Tibial nerve (tissue), 4 donors: ENCODE data around the gene PRUNE2. TPM values are rescaled to one million over a fixed set of nuclear protein-coding genes. Genes with fewer than 3 reads are reported as not detected.

Source experiments
- DNase-seq, 2 donors: peaks; one replicate each; pipeline ENCODE4 v3.0.0-alpha.2; 2019; ENCODE audit warnings: low spot score in 2 of 2
- H3K27ac ChIP-seq, 4 donors: fragments of 200-600 bp; sonication (generic) in 3 of 4; one replicate each; pipeline ENCODE4 v1.5.1; 2017 to 2019; ENCODE audit warnings: mild to moderate bottlenecking in 1 of 4
- H3K27me3 ChIP-seq, 2 donors: fragments of 200-600 bp; sonication (generic) in 1 of 2; one replicate each; pipeline versions ENCODE4 v1.5.1 to v1.6.0; 2017 to 2019
- H3K36me3 ChIP-seq, 3 donors: fragments of 200-600 bp; sonication (generic); one replicate each; pipeline ENCODE4 v1.5.1; 2018 to 2019
- H3K4me1 ChIP-seq, 4 donors: fragments of 200-600 bp; sonication (generic) in 3 of 4; one replicate each; pipeline ENCODE4 v1.5.1; 2017 to 2019
- H3K4me3 ChIP-seq, 4 donors: fragments of 200-600 bp; sonication (generic) in 3 of 4; one replicate each; pipeline ENCODE4 v1.5.1; 2017 to 2019; ENCODE audit warnings: mild to moderate bottlenecking in 1 of 4, moderate library complexity in 1 of 4
- H3K9me3 ChIP-seq, 4 donors: fragments of 200-600 bp; sonication (generic) in 3 of 4; one replicate each; pipeline ENCODE4 v1.5.1; 2017 to 2019
- CTCF ChIP-seq, 5 experiments: fragments of 200-600 bp in 3 of 5; fragments of 450-650 bp in 2 of 5; sonication (generic) in 3 of 5; IDR thresholded peaks; one replicate each; pipeline ENCODE4 v1.5.1; 2016 to 2019; ENCODE audit warnings: antibody characterized with exemption in 5 of 5, mild to moderate bottlenecking in 3 of 5, moderate library complexity in 2 of 5
- EP300 ChIP-seq, 2 donors: sonication (generic); formaldehyde crosslinking; IDR thresholded peaks; one replicate each; pipeline ENCODE4 v1.6.1; 2017; ENCODE audit warnings: antibody characterized with exemption in 2 of 2, mild to moderate bottlenecking in 1 of 2
- POLR2A ChIP-seq, 2 donors: fragments of 450-650 bp; IDR thresholded peaks; one replicate each; pipeline ENCODE4 v1.6.1; 2017; ENCODE audit warnings: antibody characterized with exemption in 2 of 2, mild to moderate bottlenecking in 2 of 2, moderate library complexity in 2 of 2
- WGBS, 2 donors: methylation state at CpG; one replicate each; pipeline ENCODE4 v1.1.5; 2018; 5-methylcytosine and 5-hydroxymethylcytosine counted together
- total RNA-seq, 4 donors: library from RNA; depleted of rRNA; stranded (reverse); fragments of >200 nt; gene quantifications; one replicate each; pipeline ENCODE4 v1.1.0, GENCODE V29; 2016

Gene PRUNE2
- total RNA-seq, 4 donors from 2014 or later: 23.2 to 50.4 (median 24.2) TPM

DNA sequence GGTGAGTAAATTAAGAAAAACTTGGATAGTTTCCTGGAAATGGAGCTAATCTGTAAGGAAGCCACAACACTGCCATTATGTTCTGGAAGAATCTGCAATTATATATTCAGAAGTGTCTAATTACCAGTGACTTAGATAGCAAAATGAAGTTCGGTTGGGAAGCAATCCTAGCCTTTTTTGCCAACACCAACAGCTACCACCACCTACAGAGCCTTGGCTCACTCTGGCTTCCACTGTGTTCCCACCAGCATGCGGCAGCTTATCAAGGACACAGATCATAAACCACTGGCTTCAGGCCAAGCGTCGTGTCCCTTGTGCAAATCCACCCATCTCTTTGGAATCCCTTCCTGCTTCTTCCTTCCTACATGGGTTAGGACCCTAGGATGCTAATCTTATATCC is 259.7 kb downstream of the PRUNE2 start:
- H3K27ac ChIP-seq: no peak overlapping the region
- H3K4me3 ChIP-seq: no peak overlapping the region
- DNase-seq: no peak
- no peaks in the 10 kb centered on the region for H3K27me3 ChIP-seq
- peaks cover 0 to 22% (median 1%) of the 10 kb centered on the region in 4 donors for H3K4me1 ChIP-seq
- WGBS, 2 donors: 37 to 46% methylated on average over 4 of the region's 4 CpGs
- H3K9me3 ChIP-seq: no peaks in the 10 kb centered on the region
- peaks cover 0 to 3% (median 0%) of the 10 kb centered on the region in 3 donors for H3K36me3 ChIP-seq
- TF ChIP-seq EP300 (IDR thresholded peaks at IDR 0.05) (no peak), CTCF (IDR thresholded peaks at IDR 0.05) (no peak)

GRCh38 chr9:76644647-76645250 is 261.2 kb downstream of the PRUNE2 start:
- H3K9me3 ChIP-seq: no peaks in the 10 kb centered on the region
- TF ChIP-seq EP300 (IDR thresholded peaks at IDR 0.05) (no peak), POLR2A (IDR thresholded peaks at IDR 0.05) (no peak), CTCF (IDR thresholded peaks at IDR 0.05) (no peak)
- no peaks in the 10 kb centered on the region for H3K27me3 ChIP-seq
- no peak for DNase-seq
- H3K27ac ChIP-seq: no peak overlapping the region
- H3K4me1 ChIP-seq: peaks cover 0 to 12% (median 1%) of the 10 kb centered on the region in 4 donors
- 87 to 91% methylated on average over 10 of the region's 10 CpGs for WGBS, 2 donors
- no peak overlapping the region for H3K4me3 ChIP-seq
- peaks cover 0 to 3% (median 0%) of the 10 kb centered on the region in 3 donors for H3K36me3 ChIP-seq

DNA sequence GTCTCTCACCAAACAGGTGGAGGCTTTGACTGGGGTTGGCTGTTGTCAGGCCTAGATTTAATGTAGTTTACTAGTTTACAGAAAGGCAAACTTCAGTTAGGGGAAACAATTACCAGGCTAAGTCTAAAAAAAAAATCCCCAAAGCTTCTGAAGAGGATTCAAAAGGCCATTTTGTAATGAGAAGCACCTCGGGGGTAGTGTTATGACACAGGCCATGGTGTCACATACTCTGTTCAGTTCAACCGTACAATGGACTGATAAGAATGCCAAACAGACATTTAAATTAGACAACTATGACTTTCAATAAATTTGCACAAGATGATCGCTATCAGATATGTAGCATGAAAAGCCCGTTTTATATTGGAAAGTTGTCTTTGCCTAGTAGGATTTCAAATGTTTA is 261.7 kb downstream of the PRUNE2 start:
- H3K27ac ChIP-seq: no peak overlapping the region
- TF ChIP-seq CTCF (IDR thresholded peaks at IDR 0.05): no peak
- TF ChIP-seq POLR2A (IDR thresholded peaks at IDR 0.05): no peak
- TF ChIP-seq EP300 (IDR thresholded peaks at IDR 0.05): no peak
- H3K4me3 ChIP-seq: no peak overlapping the region
- peaks cover 0 to 3% (median 0%) of the 10 kb centered on the region in 3 donors for H3K36me3 ChIP-seq
- H3K27me3 ChIP-seq: no peaks in the 10 kb centered on the region
- peaks cover 0 to 12% (median 1%) of the 10 kb centered on the region in 4 donors for H3K4me1 ChIP-seq
- DNase-seq: no peak
- no peaks in the 10 kb centered on the region for H3K9me3 ChIP-seq
- WGBS, 2 donors: 77 to 80% methylated on average over 4 of the region's 4 CpGs

- no peak for DNase-seq
- Histone ChIP-seq H3K27ac (peak overlapping the region in 2 of 4 donors; percentile 18 to 37), H3K4me1 (peaks cover 0 to 12% (median 1%) of the 10 kb centered on the region in 4 donors), H3K9me3 (no peaks in the 10 kb centered on the region), H3K27me3 (no peaks in the 10 kb centered on the region), H3K4me3 (no peak overlapping the region), H3K36me3 (peaks cover 0 to 3% (median 0%) of the 10 kb centered on the region in 3 donors)
- 55 to 66% methylated on average over 6 of the region's 6 CpGs for WGBS, 2 donors
- TF ChIP-seq CTCF (IDR thresholded peaks at IDR 0.05): no peak
- no peak for TF ChIP-seq POLR2A (IDR thresholded peaks at IDR 0.05)
- TF ChIP-seq EP300 (IDR thresholded peaks at IDR 0.05): no peak
Observed at GRCh38 chr9:76643399-76644117, 262.4 kb downstream of the PRUNE2 start.

GRCh38 chr9:76642701-76643209 is 263.2 kb downstream of the PRUNE2 start:
- Histone ChIP-seq H3K27ac (no peak overlapping the region), H3K4me1 (peaks cover 0 to 12% (median 1%) of the 10 kb centered on the region in 4 donors), H3K36me3 (peaks cover 0 to 3% (median 0%) of the 10 kb centered on the region in 3 donors), H3K9me3 (no peaks in the 10 kb centered on the region), H3K4me3 (no peak overlapping the region), H3K27me3 (no peaks in the 10 kb centered on the region)
- DNase-seq: no peak
- 85 to 88% methylated on average over 5 of the region's 5 CpGs for WGBS, 2 donors
- TF ChIP-seq EP300 (IDR thresholded peaks at IDR 0.05): no peak
- TF ChIP-seq CTCF (IDR thresholded peaks at IDR 0.05): no peak
- TF ChIP-seq POLR2A (IDR thresholded peaks at IDR 0.05): no peak
